Tibial nerve (tissue), 4 donors: ENCODE results near the gene ARF1.

Experiments used
- CTCF ChIP-seq, 5 experiments: fragments of 200-600 bp in 3 of 5; fragments of 450-650 bp in 2 of 5; sonication (generic) in 3 of 5; IDR thresholded peaks; one replicate each; pipeline ENCODE4 v1.5.1; 2016 to 2019; ENCODE audit warnings: antibody characterized with exemption in 5 of 5, mild to moderate bottlenecking in 3 of 5, moderate library complexity in 2 of 5
- EP300 ChIP-seq, 2 donors: sonication (generic); formaldehyde crosslinking; IDR thresholded peaks; one replicate each; pipeline ENCODE4 v1.6.1; 2017; ENCODE audit warnings: antibody characterized with exemption in 2 of 2, mild to moderate bottlenecking in 1 of 2

GRCh38 chr1:228104526-228105269, 22.2 kb downstream of the ARF1 start:
- no peak for TF ChIP-seq EP300 (IDR thresholded peaks at IDR 0.05)
- TF ChIP-seq CTCF (IDR thresholded peaks at IDR 0.05), result no peak
